Islet of Langerhans (tissue), 1 donor: ENCODE measurements around the gene RFNG.
"Not testable (repeated sequence)": the region's sequence is repeated elsewhere in the genome, so short reads cannot be mapped to it uniquely, and the experiment has no call there.

Experiments used
- FAIRE-seq: peaks from one replicate; lab custom pipeline; 2011; peaks lifted over from hg19 to GRCh38; lab: Jason Lieb, UNC

The RFNG gene

DNA sequence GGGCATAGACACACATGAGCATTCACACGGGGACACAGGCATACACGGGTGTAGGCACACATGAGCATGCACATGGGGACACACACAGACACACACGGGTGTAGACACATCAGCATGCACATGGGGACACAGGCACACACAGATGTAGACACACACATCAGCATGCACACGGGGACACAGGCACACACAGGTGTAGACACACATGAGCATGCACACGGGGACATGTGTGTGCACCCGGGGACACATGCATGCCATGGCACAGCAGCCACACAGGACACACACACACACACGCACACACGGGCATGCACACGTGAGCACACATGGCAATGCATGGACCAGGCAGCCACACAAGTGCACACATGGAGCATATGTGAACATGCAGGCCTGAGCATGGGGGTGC, 9.0 kb downstream of the RFNG start:
- FAIRE-seq: no peak

DNA sequence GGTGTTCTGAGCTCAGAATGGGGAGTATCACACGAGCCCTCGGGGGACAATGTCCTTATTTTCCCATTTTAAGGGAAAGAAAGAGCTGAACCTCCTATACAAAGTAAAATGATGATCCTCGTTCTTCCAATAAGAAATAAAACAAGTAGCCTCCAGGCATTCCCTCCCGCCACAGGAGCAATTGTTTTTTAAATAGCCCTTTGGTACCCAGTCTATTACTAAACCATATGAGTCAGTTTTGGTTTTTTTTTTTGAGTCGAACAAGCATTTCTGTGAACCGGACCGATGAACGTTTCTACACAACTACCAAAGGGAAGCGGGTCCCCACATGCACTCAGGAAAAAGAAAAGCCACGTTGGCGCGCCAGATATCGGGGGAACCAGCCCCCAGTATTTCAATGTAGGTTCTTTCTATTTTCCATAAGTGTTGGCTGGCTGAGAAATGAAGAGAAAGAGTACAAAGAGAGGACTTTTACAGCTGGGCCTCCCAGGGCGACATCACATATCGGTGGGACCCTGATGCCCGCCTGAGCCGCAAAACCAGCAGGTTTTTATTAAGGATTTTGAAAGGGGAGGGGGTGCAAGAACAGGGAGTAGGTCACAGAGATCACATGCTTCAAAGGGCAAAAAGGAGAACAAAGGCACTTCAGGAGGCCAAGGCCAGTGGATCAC, 10.3 kb downstream of the RFNG start:
- no peak for FAIRE-seq

- no peak for FAIRE-seq
Measured at GRCh38 chr17:82039695-82040299, 11.8 kb downstream of the RFNG start.

GRCh38 chr17:82038796-82039409, 12.7 kb downstream of the RFNG start:
- not testable (repeated sequence) for FAIRE-seq

- no peak for FAIRE-seq
Measured at GRCh38 chr17:82037889-82038195, 13.8 kb downstream of the RFNG start.

DNA sequence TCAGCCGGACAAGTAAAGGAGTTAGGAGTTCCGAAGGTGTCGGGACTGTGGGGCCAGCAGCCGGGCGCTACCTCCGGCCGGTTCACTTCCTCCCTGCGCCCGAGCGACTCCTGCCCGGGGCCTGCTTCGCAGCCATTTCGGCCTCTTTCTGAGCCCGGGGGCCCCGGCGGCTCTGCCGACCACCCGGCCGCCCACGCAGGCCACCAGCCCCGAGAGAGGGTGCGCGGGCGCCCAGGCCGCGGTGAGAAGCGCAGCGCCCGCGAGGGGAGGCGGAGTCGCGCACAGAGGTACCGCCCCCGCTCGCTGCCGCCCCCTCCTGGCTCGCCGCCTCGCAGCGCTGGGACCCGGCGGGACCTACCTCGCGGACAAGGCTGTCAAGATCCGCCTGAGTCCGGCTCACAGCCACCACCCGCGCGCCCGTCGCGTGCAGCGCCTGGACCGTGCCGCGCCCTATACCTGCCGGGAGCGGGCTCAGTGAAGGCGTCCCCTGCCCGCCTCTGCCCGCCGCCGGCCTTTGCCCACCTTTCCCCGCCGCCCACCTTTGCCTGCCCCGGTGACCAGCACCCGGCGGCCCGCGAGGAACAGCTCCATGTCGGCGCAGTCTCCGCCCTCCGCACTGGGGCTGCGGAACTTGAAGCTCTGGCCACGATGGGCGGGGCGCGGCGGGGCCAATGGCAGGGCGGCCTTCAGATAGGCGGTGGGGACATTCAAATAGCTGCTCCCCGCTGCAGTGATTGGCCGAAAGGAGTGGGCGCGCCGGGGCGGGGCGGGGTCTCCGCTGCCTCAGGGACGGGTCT, 14.3 kb downstream of the RFNG start, which contains the start of gene DCXR:
Gene DCXR, minus strand, starts transcription at position 606 of the 797 bp plus-strand sequence. Its CDS starts 15 bp downstream, at position 591.
- FAIRE-seq: no peak

GRCh38 chr17:82036634-82037091, 14.9 kb downstream of the RFNG start:
- no peak for FAIRE-seq

DNA sequence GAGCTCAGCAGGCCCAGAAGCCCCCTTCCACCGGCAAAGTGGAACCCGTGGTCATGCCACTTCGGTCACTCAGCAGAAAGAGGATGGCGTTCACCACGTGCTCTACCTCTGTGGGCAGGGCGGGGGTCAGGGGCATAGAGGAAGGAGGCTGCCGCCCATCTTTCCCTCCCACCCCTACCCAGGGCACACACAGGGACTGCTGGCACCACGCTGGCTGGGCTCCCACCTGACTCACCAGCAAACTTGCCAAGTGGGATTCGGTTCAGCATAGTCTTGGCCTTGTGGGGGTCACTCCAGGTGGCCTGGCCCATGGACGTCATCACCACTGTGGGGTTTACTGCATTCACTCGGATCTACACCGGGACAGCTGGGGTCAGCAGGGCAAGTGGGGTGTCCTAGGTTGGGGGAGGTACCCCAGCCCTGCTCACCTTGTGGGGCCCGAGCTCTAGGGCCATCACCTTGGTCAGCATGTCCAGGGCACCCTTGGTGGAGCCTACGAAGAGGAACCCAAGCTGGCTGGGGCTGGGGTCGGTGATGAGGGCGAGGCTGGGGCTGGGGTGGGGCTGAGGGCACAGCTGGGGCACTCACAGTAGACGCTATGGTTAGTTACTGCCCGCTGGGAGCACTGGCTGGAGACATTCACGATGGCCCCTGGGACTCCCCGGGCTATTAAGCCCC, 15.5 kb downstream of the RFNG start:
- no peak for FAIRE-seq

DNA sequence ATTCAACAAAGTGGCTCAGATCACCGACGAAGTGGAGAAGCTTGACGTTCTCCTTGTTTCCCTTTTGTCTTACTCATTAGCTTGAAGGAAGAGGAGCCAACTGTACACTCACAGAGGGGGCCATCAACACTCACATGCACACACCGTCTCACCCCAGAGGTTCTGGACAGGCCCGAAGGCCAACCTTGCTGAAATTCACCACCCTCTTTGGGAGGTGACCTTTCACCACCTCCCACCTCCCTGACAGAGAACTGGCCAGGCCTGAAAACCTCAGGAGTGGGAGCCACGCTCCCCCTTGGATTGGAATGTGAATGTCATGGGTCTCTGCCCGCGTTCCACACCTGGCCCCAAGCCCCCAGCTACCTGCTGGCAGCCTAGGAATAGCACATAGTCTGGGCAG, 16.1 kb downstream of the RFNG start:
- FAIRE-seq: no peak

DNA sequence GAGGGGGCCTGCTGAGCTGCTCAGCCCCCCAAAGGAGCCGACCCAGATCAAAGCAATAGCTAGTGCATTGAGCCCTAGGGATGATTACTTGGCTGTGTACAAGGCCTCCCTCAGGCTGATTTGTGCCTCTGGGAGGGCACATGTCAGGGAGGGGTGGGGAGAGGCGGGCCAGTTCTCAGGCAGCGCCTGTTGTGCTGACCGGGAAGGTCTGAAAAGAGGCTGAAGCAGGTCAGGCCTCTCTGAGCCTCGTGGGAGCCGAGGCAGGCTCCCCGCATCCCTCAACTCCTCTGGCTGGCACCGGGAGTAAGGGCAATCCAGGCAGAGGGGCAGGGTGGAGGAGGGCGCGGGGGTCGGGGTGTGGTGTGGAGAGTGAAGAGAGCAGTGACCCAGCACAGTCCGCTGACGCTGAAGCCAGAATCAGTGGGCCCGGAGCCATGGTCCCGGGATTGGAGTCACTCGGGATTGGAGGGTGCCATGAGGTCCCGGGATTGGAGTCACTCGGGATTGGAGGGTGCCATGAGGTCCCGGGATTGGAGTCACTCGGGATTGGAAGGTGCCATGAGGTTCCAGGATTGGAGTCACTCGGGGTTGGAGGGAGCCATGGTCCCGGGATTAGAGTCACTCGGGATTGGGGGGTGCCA, 17.1 kb downstream of the RFNG start:
- no peak for FAIRE-seq

- FAIRE-seq: no peak
Measured at GRCh38 chr17:82033359-82034085, 18.1 kb downstream of the RFNG start.

DNA sequence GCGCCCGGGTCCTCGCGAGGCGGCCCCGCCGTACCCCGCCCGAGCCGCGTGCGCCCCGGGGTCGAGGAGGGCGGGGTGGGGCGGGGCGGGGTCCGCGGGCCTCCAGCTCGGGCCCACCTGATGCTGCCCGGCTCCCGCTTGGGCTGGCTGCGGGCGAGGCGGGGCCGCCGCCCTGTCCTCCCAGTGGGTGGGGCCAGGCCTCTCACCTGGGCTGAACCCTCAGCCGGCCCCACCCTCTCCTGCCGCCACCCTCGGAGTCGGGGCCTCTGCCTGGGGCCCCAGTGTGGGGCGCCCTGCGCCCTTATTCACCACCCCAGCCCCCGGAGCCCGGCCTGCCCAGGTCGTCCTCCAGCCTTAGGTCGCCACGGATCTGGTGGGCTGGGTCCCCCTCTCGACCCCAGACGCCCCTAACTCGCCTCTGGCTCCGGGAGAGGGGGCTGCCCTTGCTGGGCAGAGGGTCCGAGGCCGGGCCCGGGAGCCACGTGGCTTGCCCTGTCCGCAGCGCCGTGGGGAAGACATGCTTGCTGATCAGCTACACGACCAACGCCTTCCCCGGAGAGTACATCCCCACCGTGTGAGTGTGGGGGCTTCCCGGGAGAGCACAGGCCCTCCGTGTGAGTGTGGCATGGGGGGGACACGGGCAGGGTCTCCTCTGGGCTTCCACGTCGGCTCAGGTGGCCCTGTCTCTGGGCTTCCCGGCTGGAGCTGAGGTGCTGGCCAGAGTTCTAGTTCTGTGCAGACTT, 19.6 kb downstream of the RFNG start:
- FAIRE-seq: no peak

DNA sequence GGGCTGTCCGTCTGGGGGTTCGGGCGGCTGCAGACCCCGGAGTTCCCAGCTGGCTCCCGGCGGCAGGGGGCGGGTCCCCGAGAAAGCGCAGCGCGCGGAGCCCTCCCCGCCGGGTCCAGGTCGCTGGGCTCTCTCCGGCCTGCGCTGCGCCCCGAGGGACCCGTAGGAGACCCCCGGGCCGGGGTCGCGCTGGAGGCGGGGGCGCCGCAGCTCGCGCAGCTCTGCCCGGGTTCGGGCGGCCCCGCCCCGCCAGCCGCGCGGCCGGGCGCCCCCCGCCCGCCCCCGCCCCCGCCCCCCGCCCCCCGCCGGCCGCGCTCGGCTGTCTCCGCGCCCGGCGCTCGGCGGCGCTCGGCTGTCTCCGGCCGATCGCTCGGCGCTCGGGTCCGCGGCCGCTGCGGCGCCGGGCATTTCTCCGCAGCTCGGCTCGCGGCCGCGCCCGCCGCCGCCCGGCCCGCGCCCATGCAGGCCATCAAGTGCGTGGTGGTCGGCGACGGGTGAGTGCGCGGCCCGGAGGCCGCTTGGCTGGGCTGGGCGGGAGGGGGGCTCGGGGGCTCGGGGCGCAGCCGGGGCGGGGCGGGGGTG, 20.2 kb downstream of the RFNG start, which contains the start of gene RAC3:
Gene RAC3, plus strand, starts transcription at position 376 of the 582 bp plus-strand sequence. Its CDS starts 84 bp downstream, at position 460.
- FAIRE-seq: no peak

DNA sequence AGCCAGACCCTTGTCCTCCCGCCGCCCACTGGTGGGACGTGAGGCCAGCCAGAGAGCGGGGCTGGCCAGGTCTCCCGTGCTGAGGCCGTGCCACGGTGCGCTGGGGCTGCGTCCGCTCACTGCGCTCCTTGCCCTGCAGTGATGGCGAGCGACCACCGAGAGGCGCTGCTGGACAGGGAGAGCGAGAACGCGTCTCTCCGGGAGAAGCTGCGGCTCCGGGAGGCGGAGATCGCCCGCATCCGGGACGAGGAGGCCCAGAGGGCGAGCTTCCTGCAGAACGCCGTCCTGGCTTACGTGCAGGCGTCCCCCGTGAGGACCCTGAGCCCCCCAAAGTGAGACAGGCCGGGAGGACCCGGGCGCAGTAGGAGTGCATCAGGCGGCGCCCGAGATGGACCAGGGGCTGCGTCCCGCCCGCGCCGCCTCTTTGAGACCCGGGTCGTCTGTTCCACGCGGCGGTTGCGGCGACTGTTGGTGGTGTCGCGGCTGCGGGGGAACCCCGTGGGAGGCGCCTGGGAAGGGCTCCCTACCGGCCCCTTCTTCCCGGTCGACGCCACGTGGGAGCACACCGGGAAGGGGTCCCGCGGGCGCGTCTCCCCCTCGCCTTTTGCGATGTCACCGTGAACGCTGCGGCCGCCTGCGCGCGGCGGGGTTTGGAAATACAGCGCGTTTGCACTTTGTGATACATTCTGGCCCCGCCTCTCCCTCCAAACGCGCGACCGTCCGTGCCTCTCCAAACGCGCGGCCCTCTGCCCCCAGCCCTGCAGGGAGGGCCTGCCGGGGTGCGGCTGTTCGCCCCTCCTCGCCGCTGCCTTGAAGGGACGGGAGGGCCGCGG, 20.9 kb downstream of the RFNG start:
- FAIRE-seq: no peak

DNA sequence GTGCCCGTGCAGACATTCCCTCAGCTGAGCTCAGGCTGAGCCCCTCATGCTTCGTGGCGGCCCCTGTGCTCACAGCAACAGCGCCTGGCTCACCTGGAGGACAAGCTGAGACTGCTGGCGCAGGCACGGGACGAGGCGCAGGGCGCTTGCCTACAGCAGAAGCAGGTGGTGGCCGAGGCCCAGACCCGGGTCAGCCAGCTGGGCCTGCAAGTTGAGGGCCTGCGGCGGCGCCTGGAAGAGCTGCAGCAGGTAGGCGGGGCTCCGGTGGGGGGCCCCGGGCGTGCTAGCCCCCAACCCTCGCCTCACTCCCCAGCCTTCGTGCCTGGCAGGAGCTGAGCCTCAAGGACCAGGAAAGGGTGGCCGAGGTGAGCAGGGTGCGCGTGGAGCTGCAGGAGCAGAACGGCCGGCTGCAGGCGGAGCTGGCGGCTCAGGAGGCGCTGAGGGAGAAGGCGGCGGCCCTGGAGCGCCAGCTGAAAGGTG, 21.6 kb downstream of the RFNG start:
- FAIRE-seq: no peak

GRCh38 chr17:82029391-82029790, 22.2 kb downstream of the RFNG start:
- FAIRE-seq: no peak

DNA sequence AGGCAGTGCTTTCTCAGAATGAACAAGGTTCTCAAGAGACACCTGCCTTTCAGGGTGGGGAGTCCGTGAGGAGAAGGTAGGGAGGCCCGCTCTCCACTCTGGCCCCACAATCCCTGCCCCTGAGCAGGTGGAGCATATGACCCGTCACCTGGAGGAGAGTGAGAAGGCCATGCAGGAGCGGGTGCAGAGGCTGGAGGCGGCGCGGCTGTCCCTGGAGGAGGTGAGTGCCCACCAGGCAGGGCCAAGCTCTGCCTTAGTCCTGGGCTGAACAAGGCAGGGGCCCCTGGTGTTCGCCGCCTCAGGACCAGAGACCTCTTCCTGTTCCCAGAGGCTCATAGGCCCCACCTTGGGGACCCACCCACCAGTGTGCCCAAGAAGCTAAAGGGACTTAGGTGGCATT, 22.6 kb downstream of the RFNG start:
- no peak for FAIRE-seq

DNA sequence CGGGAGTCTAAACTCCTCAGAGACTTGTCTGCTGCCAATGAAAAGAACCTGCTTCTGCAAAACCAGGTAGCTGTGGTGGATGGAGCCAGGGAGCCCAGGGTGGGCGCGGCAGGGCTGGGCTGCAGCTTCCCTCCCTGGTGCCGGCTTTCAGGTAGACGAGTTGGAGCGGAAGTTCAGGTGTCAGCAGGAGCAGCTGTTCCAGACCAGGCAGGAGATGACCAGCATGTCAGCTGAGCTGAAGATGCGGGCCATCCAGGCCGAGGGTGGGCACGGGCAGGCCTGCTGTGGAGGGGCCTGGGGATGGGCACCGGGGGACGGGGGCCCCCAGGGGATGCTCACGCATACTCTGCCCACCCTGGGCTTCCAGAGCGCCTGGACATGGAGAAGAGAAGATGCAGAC, 23.4 kb downstream of the RFNG start:
- FAIRE-seq: no peak
